ENCODE results near the gene ATG101. TPM values are rescaled to one million over a fixed set of nuclear protein-coding genes. Genes with fewer than 3 reads are reported as not detected.

Gene ATG101
- total RNA-seq, 2 experiments from 2014 or later: 38.0 to 53.9 TPM

DNA sequence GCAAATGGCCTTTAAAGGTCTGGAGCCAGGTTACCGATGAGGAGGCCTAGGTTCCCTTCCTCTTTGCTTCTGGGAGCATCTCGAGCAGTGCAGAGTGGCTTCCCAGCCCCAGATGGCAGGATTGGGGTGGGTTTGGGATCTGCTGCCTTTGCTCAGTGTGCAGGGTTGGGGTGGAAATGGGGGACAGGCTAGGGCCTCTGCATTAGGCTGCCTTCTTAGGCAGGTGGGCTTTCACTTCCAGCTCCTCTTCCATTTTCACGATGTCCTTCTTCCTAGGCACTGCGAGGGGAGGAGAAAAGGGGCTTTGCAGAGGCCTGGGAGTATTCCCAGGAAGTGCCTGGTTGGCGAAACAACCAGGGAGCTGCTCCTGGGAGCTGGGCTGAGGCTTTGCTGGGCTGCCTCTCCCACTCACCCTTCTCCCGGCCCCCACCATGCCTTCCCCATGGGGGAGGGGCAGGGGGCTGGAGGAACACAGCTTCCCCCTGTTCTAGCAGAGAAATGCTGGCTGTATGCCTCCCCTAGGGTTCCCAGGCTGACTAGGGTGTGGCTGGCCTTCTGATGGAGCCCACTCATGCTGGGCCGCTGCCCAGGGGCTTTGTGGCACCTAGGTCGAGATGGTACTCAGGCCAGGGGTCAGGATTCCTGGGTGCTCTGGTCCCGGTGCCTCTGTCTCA, 16.1 kb upstream of the ATG101 start:
- CTCF ChIA-PET (ENCODE audit: unreplicated experiment): no interaction called here
- TF ChIP-seq, protein P1, sequence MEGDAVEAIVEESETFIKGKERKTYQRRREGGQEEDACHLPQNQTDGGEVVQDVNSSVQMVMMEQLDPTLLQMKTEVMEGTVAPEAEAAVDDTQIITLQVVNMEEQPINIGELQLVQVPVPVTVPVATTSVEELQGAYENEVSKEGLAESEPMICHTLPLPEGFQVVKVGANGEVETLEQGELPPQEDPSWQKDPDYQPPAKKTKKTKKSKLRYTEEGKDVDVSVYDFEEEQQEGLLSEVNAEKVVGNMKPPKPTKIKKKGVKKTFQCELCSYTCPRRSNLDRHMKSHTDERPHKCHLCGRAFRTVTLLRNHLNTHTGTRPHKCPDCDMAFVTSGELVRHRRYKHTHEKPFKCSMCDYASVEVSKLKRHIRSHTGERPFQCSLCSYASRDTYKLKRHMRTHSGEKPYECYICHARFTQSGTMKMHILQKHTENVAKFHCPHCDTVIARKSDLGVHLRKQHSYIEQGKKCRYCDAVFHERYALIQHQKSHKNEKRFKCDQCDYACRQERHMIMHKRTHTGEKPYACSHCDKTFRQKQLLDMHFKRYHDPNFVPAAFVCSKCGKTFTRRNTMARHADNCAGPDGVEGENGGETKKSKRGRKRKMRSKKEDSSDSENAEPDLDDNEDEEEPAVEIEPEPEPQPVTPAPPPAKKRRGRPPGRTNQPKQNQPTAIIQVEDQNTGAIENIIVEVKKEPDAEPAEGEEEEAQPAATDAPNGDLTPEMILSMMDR (conservative IDR thresholded peaks at IDR 0.05; ENCODE audit: low read length): no peak
- Histone ChIP-seq H3K9me2 (ENCODE audit: insufficient read depth, low read length) (no peaks in the 10 kb centered on the region), H3K9me3 (ENCODE audit: low read length) (no peaks in the 10 kb centered on the region), H3K27ac (ENCODE audit: low read depth, low read length, poor library complexity, severe bottlenecking) (no peak overlapping the region), H3K4me2 (ENCODE audit: low read length) (no peak overlapping the region), H2AFZ (ENCODE audit: low read length) (no peak overlapping the region), H3K4me1 (ENCODE audit: insufficient read depth, low read length, poor library complexity, severe bottlenecking) (peaks cover 38% of the 10 kb centered on the region), H3K4me3 (ENCODE audit: low read depth, low read length, poor library complexity, severe bottlenecking) (no peak overlapping the region), H3K36me3 (ENCODE audit: insufficient read depth, low read length) (peaks cover 31% of the 10 kb centered on the region), H3K79me2 (ENCODE audit: insufficient read depth, low read depth, low read length) (no peaks in the 10 kb centered on the region; the same call in 1 of the 2 replicates), H4K20me1 (ENCODE audit: insufficient read depth, low read length) (no peaks in the 10 kb centered on the region)
- DNase-seq (ENCODE audit: low spot score): no peak
- POLR2A ChIA-PET: interaction anchor here (1.1 kb wide), 1 partner anchor 18 kb away, joined by 3 read pairs; no protein-coding TSS in a partner anchor
- no TSS peak for BruUV-seq (replicated peaks)
- intact Hi-C loops (cut with micrococcal nuclease; ENCODE audit: unreplicated experiment): no loop called here

DNA sequence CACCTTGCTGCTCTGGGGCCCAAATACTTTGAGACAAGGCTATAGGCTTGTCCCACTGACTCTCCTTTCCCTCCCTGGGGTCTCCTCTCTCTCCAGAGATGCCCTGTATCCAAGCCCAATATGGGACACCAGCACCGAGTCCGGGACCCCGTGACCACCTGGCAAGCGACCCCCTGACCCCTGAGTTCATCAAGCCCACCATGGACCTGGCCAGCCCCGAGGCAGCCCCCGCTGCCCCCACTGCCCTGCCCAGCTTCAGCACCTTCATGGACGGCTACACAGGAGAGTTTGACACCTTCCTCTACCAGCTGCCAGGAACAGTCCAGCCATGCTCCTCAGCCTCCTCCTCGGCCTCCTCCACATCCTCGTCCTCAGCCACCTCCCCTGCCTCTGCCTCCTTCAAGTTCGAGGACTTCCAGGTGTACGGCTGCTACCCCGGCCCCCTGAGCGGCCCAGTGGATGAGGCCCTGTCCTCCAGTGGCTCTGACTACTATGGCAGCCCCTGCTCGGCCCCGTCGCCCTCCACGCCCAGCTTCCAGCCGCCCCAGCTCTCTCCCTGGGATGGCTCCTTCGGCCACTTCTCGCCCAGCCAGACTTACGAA, 15.4 kb upstream of the ATG101 start:
- Histone ChIP-seq H4K20me1 (ENCODE audit: insufficient read depth, low read length) (no peaks in the 10 kb centered on the region), H2AFZ (ENCODE audit: low read length) (no peak overlapping the region), H3K27ac (ENCODE audit: low read depth, low read length, poor library complexity, severe bottlenecking) (no peak overlapping the region), H3K79me2 (ENCODE audit: insufficient read depth, low read depth, low read length) (no peaks in the 10 kb centered on the region; the same call in 1 of the 2 replicates), H3K9me3 (ENCODE audit: low read length) (no peaks in the 10 kb centered on the region), H3K4me1 (ENCODE audit: insufficient read depth, low read length, poor library complexity, severe bottlenecking) (peaks cover 44% of the 10 kb centered on the region), H3K4me3 (ENCODE audit: low read depth, low read length, poor library complexity, severe bottlenecking) (no peak overlapping the region), H3K9me2 (ENCODE audit: insufficient read depth, low read length) (no peaks in the 10 kb centered on the region), H3K4me2 (ENCODE audit: low read length) (no peak overlapping the region), H3K36me3 (ENCODE audit: insufficient read depth, low read length) (peaks cover 32% of the 10 kb centered on the region)
- ChIA-PET CTCF (ENCODE audit: unreplicated experiment) (no interaction called here), POLR2A (no interaction called here)
- DNase-seq (ENCODE audit: low spot score): no peak
- TF ChIP-seq, protein P1 (conservative IDR thresholded peaks at IDR 0.05; ENCODE audit: low read length): no peak
- TF ChIP-seq EZH2phosphoT487 (IDR thresholded peaks at IDR 0.05; ENCODE audit: borderline replicate concordance, low read depth, low read length): no peak
- BruUV-seq (replicated peaks): no TSS peak
- intact Hi-C loops (cut with micrococcal nuclease; ENCODE audit: unreplicated experiment): no loop called here

All from OCI-LY7 (cell line).